ENCODE data around the gene ARHGEF25.

- TF ChIP-seq CTCF (IDR thresholded peaks at IDR 0.05; ENCODE audit: insufficient read depth, low read length) (no peak), POLR2AphosphoS5 (IDR thresholded peaks at IDR 0.05; ENCODE audit: low read depth) (no peak), GABPA (IDR thresholded peaks at IDR 0.05; ENCODE audit: low read depth) (no peak), SPI1 (IDR thresholded peaks at IDR 0.05; ENCODE audit: borderline replicate concordance, low read depth) (no peak), REST (IDR thresholded peaks at IDR 0.05; ENCODE audit: insufficient replicate concordance, low read depth) (no peak)
Observed at GRCh38 chr12:57620245-57620935, 9.2 kb downstream of the ARHGEF25 start.

Measured in HL-60 (cell line).